K562 (cell line): ENCODE results near the gene L3MBTL3.

Source experiments
- CTCF ChIP-seq, 3 experiments: IDR thresholded peaks in 2 of 3; conservative IDR thresholded peaks in 1 of 3; 2 replicates each; pipeline ENCODE4 v1.5.1; 2011 to 2012; ENCODE audit warnings: low read length in 3 of 3, mild to moderate bottlenecking in 3 of 3, control low read depth in 2 of 3, improper control_type of control experiment in 1 of 3, inconsistent platforms in 1 of 3, low read depth in 1 of 3, mixed read lengths in 1 of 3, moderate library complexity in 1 of 3; ENCODE audit not compliant: insufficient read depth in 2 of 3
- GABPB1 ChIP-seq: sonication (generic); formaldehyde crosslinking; IDR thresholded peaks from 2 replicates; pipeline ENCODE4 v1.8.0; 2022; ENCODE audit warnings: mild to moderate bottlenecking, missing genetic modification reagents
- MAFK ChIP-seq: IDR thresholded peaks from 2 replicates; pipeline ENCODE4 v1.6.1; 2011; ENCODE audit warnings: low read length, improper control_type of control experiment
- MYNN ChIP-seq, 2 experiments: sonication (generic); formaldehyde crosslinking in 1 of 2; IDR thresholded peaks; 2 replicates each; pipeline versions ENCODE4 v1.5.0 to v1.6.1; 2016 to 2020; ENCODE audit warnings: antibody characterized with exemption in 1 of 2, missing genetic modification reagents in 1 of 2
- NCOA2 ChIP-seq, 2 experiments: fragments of 450-650 bp; IDR thresholded peaks; 2 replicates each; pipeline ENCODE4 v1.6.1; 2018; ENCODE audit warnings: mild to moderate bottlenecking in 2 of 2, moderate library complexity in 1 of 2; ENCODE audit not compliant: partially characterized antibody in 2 of 2
- STAG1 ChIP-seq: sonication (generic); formaldehyde crosslinking; IDR thresholded peaks from 2 replicates; pipeline ENCODE4 v1.5.0; 2020; ENCODE audit warnings: missing genetic modification reagents, borderline replicate concordance
- XRCC5 ChIP-seq: fragments of 200-400 bp; formaldehyde crosslinking; IDR thresholded peaks from 2 replicates; pipeline ENCODE4 v1.6.1; 2017; ENCODE audit warnings: low read depth, mild to moderate bottlenecking, low read length
- ZBTB7A ChIP-seq: IDR thresholded peaks from 2 replicates; pipeline ENCODE4 v1.6.1; 2011; ENCODE audit warnings: low read depth, mild to moderate bottlenecking, low read length, moderate library complexity, borderline replicate concordance; ENCODE audit not compliant: control insufficient read depth
- ZNF583 ChIP-seq: fragments of 250-450 bp; sonication (Bioruptor Pico); IDR thresholded peaks from 2 replicates; pipeline ENCODE4 v1.4.0; 2020
- ZNF589 ChIP-seq: fragments of 200-800 bp; sonication (Bioruptor generic); IDR thresholded peaks from 2 replicates; pipeline ENCODE4 v1.6.1; 2016; ENCODE audit warnings: low read depth, missing genetic modification characterization, missing compliant biosample characterization

GRCh38 chr6:130118236-130118635 lies 99.9 kb downstream of the L3MBTL3 start:
- no peak for TF ChIP-seq ZBTB7A
- no peak for TF ChIP-seq ZNF583
- no peak for TF ChIP-seq MAFK
- 0 out of 2 replicates have a peak, but pooled peaks have one; percentile 37 for TF ChIP-seq MYNN (IDR thresholded peaks at IDR 0.05)
- TF ChIP-seq MYNN (CRISPR knock-in tag; IDR thresholded peaks at IDR 0.05) = no peak
- TF ChIP-seq STAG1 = no peak
- no peak for TF ChIP-seq CTCF (IDR thresholded peaks at IDR 0.05 in 2 of 3, conservative IDR thresholded peaks at IDR 0.05 in 1 of 3; ENCODE audit: insufficient read depth in 2 of 3, low read depth in 1 of 3, low read length in 3 of 3)
- TF ChIP-seq NCOA2 (IDR thresholded peaks at IDR 0.05; ENCODE audit: partially characterized antibody in 2 of 2) = no peak
- no peak for TF ChIP-seq ZNF589
- TF ChIP-seq GABPB1 (CRISPR knock-in tag) = no peak
- TF ChIP-seq XRCC5 = no peak
